ENCODE data around the gene PLCH1. TPM values are rescaled to one million over a fixed set of nuclear protein-coding genes. Genes with fewer than 3 reads are reported as not detected.

PLCH1 gene
- total RNA-seq, 2 experiments from 2014 or later, result 0.06 TPM; not detected in 1

- TF ChIP-seq EZH2phosphoT487 (IDR thresholded peaks at IDR 0.05; ENCODE audit: borderline replicate concordance, low read depth, low read length), result no peak
- TF ChIP-seq, protein P1, sequence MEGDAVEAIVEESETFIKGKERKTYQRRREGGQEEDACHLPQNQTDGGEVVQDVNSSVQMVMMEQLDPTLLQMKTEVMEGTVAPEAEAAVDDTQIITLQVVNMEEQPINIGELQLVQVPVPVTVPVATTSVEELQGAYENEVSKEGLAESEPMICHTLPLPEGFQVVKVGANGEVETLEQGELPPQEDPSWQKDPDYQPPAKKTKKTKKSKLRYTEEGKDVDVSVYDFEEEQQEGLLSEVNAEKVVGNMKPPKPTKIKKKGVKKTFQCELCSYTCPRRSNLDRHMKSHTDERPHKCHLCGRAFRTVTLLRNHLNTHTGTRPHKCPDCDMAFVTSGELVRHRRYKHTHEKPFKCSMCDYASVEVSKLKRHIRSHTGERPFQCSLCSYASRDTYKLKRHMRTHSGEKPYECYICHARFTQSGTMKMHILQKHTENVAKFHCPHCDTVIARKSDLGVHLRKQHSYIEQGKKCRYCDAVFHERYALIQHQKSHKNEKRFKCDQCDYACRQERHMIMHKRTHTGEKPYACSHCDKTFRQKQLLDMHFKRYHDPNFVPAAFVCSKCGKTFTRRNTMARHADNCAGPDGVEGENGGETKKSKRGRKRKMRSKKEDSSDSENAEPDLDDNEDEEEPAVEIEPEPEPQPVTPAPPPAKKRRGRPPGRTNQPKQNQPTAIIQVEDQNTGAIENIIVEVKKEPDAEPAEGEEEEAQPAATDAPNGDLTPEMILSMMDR (conservative IDR thresholded peaks at IDR 0.05; ENCODE audit: low read length), result no peak
- H3K36me3 ChIP-seq (ENCODE audit: insufficient read depth, low read length), result no peaks in the 10 kb centered on the region
- no TSS peak for BruUV-seq (replicated peaks)
- ChIA-PET CTCF (ENCODE audit: unreplicated experiment) (no interaction called here), POLR2A (no interaction called here)
- no peaks in the 10 kb centered on the region for H3K4me1 ChIP-seq (ENCODE audit: insufficient read depth, low read length, poor library complexity, severe bottlenecking)
- no peaks in the 10 kb centered on the region for H4K20me1 ChIP-seq (ENCODE audit: insufficient read depth, low read length)
- H3K4me3 ChIP-seq (ENCODE audit: low read depth, low read length, poor library complexity, severe bottlenecking), result no peak overlapping the region
- no peaks in the 10 kb centered on the region for H3K9me2 ChIP-seq (ENCODE audit: insufficient read depth, low read length)
- H3K4me2 ChIP-seq (ENCODE audit: low read length), result no peak overlapping the region
- H3K79me2 ChIP-seq (ENCODE audit: insufficient read depth, low read depth, low read length), result no peaks in the 10 kb centered on the region
- no peak for DNase-seq (ENCODE audit: low spot score)
- H3K27ac ChIP-seq (ENCODE audit: low read depth, low read length, poor library complexity, severe bottlenecking), result no peak overlapping the region
- intact Hi-C loops (cut with micrococcal nuclease; ENCODE audit: unreplicated experiment), result no loop called here
- H2AFZ ChIP-seq (ENCODE audit: low read length), result no peak overlapping the region
- H3K9me3 ChIP-seq (ENCODE audit: low read length), result no peaks in the 10 kb centered on the region
These were observed 353.3 kb downstream of the PLCH1 start for GRCh38 chr3:155391551-155391958.

DNA sequence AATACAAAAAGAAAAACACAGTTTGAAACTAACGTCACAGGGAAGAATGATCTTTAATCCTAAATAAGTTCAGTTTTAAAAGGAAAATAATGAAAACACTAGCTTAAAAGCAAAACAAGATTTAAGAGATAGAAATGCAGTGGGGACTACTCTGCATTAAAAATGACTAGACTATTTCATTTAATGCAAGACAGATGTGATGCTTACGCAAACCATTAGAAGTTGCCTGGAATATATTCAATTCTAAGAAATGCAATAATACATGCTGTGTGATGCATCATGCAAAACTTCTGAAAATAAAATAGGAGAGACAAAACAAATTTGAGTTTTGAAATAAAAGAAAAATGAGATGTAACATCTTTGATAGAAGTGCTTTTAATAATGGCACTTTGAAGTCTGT is 353.8 kb downstream of the PLCH1 start:
- no peaks in the 10 kb centered on the region for H3K36me3 ChIP-seq (ENCODE audit: insufficient read depth, low read length)
- BruUV-seq (replicated peaks), result no TSS peak
- no peaks in the 10 kb centered on the region for H3K9me2 ChIP-seq (ENCODE audit: insufficient read depth, low read length)
- H3K4me1 ChIP-seq (ENCODE audit: insufficient read depth, low read length, poor library complexity, severe bottlenecking), result no peaks in the 10 kb centered on the region
- ChIA-PET CTCF (ENCODE audit: unreplicated experiment) (no interaction called here), POLR2A (no interaction called here)
- no peak for TF ChIP-seq EZH2phosphoT487 (IDR thresholded peaks at IDR 0.05; ENCODE audit: borderline replicate concordance, low read depth, low read length)
- TF ChIP-seq, protein P1 (conservative IDR thresholded peaks at IDR 0.05; ENCODE audit: low read length), result no peak
- intact Hi-C loops (cut with micrococcal nuclease; ENCODE audit: unreplicated experiment), result no loop called here
- no peaks in the 10 kb centered on the region for H4K20me1 ChIP-seq (ENCODE audit: insufficient read depth, low read length)
- no peak overlapping the region for H3K4me2 ChIP-seq (ENCODE audit: low read length)
- no peaks in the 10 kb centered on the region for H3K9me3 ChIP-seq (ENCODE audit: low read length)
- no peak overlapping the region for H3K4me3 ChIP-seq (ENCODE audit: low read depth, low read length, poor library complexity, severe bottlenecking)
- no peak overlapping the region for H2AFZ ChIP-seq (ENCODE audit: low read length)
- no peak for DNase-seq (ENCODE audit: low spot score)
- no peaks in the 10 kb centered on the region for H3K79me2 ChIP-seq (ENCODE audit: insufficient read depth, low read depth, low read length)
- no peak overlapping the region for H3K27ac ChIP-seq (ENCODE audit: low read depth, low read length, poor library complexity, severe bottlenecking)

GRCh38 chr3:155390351-155390750 is 354.5 kb downstream of the PLCH1 start:
- no peaks in the 10 kb centered on the region for H3K4me1 ChIP-seq (ENCODE audit: insufficient read depth, low read length, poor library complexity, severe bottlenecking)
- H4K20me1 ChIP-seq (ENCODE audit: insufficient read depth, low read length), result no peaks in the 10 kb centered on the region
- H3K79me2 ChIP-seq (ENCODE audit: insufficient read depth, low read depth, low read length), result no peaks in the 10 kb centered on the region
- no peak overlapping the region for H3K27ac ChIP-seq (ENCODE audit: low read depth, low read length, poor library complexity, severe bottlenecking)
- DNase-seq (ENCODE audit: low spot score), result no peak
- H3K9me3 ChIP-seq (ENCODE audit: low read length), result no peaks in the 10 kb centered on the region
- H3K36me3 ChIP-seq (ENCODE audit: insufficient read depth, low read length), result no peaks in the 10 kb centered on the region
- TF ChIP-seq, protein P1 (conservative IDR thresholded peaks at IDR 0.05; ENCODE audit: low read length), result no peak
- no peak for TF ChIP-seq EZH2phosphoT487 (IDR thresholded peaks at IDR 0.05; ENCODE audit: borderline replicate concordance, low read depth, low read length)
- no TSS peak for BruUV-seq (replicated peaks)
- no peak overlapping the region for H2AFZ ChIP-seq (ENCODE audit: low read length)
- intact Hi-C loops (cut with micrococcal nuclease; ENCODE audit: unreplicated experiment), result no loop called here
- CTCF ChIA-PET (ENCODE audit: unreplicated experiment), result no interaction called here
- no peak overlapping the region for H3K4me2 ChIP-seq (ENCODE audit: low read length)
- H3K4me3 ChIP-seq (ENCODE audit: low read depth, low read length, poor library complexity, severe bottlenecking), result no peak overlapping the region
- POLR2A ChIA-PET, result no interaction called here
- H3K9me2 ChIP-seq (ENCODE audit: insufficient read depth, low read length), result no peaks in the 10 kb centered on the region

Measured in OCI-LY7 (cell line).